ENCODE measurements around the gene SRXN1. TPM values are rescaled to one million over a fixed set of nuclear protein-coding genes. Genes with fewer than 3 reads are reported as not detected.

Gene SRXN1
- total RNA-seq, 2 experiments from 2014 or later, result 13.3 to 14.1 TPM

GRCh38 chr20:688809-689212 lies 35.8 kb upstream of the SRXN1 start:
- peaks cover 13% of the 10 kb centered on the region for H3K27me3 Mint-ChIP-seq

GRCh38 chr20:687468-688203 lies 34.6 kb upstream of the SRXN1 start:
- no peaks in the 10 kb centered on the region for H3K9me3 Mint-ChIP-seq

More at GRCh38 chr20:688809-689212, 35.8 kb upstream of the SRXN1 start:
- no peak for DNase-seq
- Mint-ChIP-seq H3K4me3 (no peak overlapping the region), H3K27ac (no peak overlapping the region), H3K9me3 (no peaks in the 10 kb centered on the region), H3K36me3 (no peaks in the 10 kb centered on the region), H3K4me1 (ENCODE audit: low read depth) (no peaks in the 10 kb centered on the region)
- POLR2A ChIA-PET, result no interaction called here
- CTCF ChIA-PET, result no interaction called here
- intact Hi-C loops (cut with micrococcal nuclease), result no loop called here

GRCh38 chr20:684676-685319 lies 31.8 kb upstream of the SRXN1 start:
- H3K4me1 Mint-ChIP-seq (ENCODE audit: low read depth), result no peaks in the 10 kb centered on the region
- intact Hi-C loops (cut with micrococcal nuclease), result no loop called here
- POLR2A ChIA-PET, result no interaction called here
- CTCF ChIA-PET, result no interaction called here
- H3K4me3 Mint-ChIP-seq, result no peak overlapping the region
- no peaks in the 10 kb centered on the region for H3K9me3 Mint-ChIP-seq
- no peak overlapping the region for H3K27ac Mint-ChIP-seq
- no peaks in the 10 kb centered on the region for H3K36me3 Mint-ChIP-seq
- peaks cover 23% of the 10 kb centered on the region for H3K27me3 Mint-ChIP-seq
- no peak for DNase-seq

More at GRCh38 chr20:687468-688203, 34.6 kb upstream of the SRXN1 start:
- H3K4me1 Mint-ChIP-seq (ENCODE audit: low read depth), result no peaks in the 10 kb centered on the region
- peaks cover 14% of the 10 kb centered on the region for H3K27me3 Mint-ChIP-seq
- CTCF ChIA-PET, result interaction anchor here (0.9 kb wide), 1 partner anchor 52 kb away, joined by 3 read pairs; no protein-coding TSS in a partner anchor
- no peak overlapping the region for H3K27ac Mint-ChIP-seq
- POLR2A ChIA-PET, result no interaction called here
- intact Hi-C loops (cut with micrococcal nuclease), result no loop called here
- no peak for DNase-seq
- H3K4me3 Mint-ChIP-seq, result no peak overlapping the region
- no peaks in the 10 kb centered on the region for H3K36me3 Mint-ChIP-seq

- no peaks in the 10 kb centered on the region for H3K36me3 Mint-ChIP-seq
- no peak overlapping the region for H3K27ac Mint-ChIP-seq
- DNase-seq, result no peak
- peaks cover 32% of the 10 kb centered on the region for H3K27me3 Mint-ChIP-seq
- intact Hi-C loops (cut with micrococcal nuclease), result no loop called here
- POLR2A ChIA-PET, result no interaction called here
- H3K4me3 Mint-ChIP-seq, result no peak overlapping the region
- H3K4me1 Mint-ChIP-seq (ENCODE audit: low read depth), result no peaks in the 10 kb centered on the region
- CTCF ChIA-PET, result interaction anchor here (1.1 kb wide), 1 partner anchor 37 kb away, joined by 3 read pairs; no protein-coding TSS in a partner anchor
- no peaks in the 10 kb centered on the region for H3K9me3 Mint-ChIP-seq
Observed at GRCh38 chr20:682123-682522, 29.1 kb upstream of the SRXN1 start.

GRCh38 chr20:680638-681187 lies 27.7 kb upstream of the SRXN1 start:
- POLR2A ChIA-PET, result interaction anchor here (0.6 kb wide), 1 partner anchor 49 kb away, joined by 3 read pairs; no protein-coding TSS in a partner anchor
- Mint-ChIP-seq H3K4me3 (no peak overlapping the region), H3K4me1 (ENCODE audit: low read depth) (peaks cover 5% of the 10 kb centered on the region), H3K27ac (no peak overlapping the region), H3K27me3 (peaks cover 37% of the 10 kb centered on the region), H3K36me3 (no peaks in the 10 kb centered on the region), H3K9me3 (no peaks in the 10 kb centered on the region)
- DNase-seq, result no peak
- intact Hi-C loops (cut with micrococcal nuclease), result no loop called here
- CTCF ChIA-PET, result interaction anchor here (1.1 kb wide), 1 partner anchor 36 kb away, joined by 3 read pairs; no protein-coding TSS in a partner anchor

- H3K27me3 Mint-ChIP-seq, result peaks cover 54% of the 10 kb centered on the region
- intact Hi-C loops (cut with micrococcal nuclease), result no loop called here
- no peak for DNase-seq
- no peak overlapping the region for H3K27ac Mint-ChIP-seq
- no peaks in the 10 kb centered on the region for H3K9me3 Mint-ChIP-seq
- POLR2A ChIA-PET, result no interaction called here
- H3K36me3 Mint-ChIP-seq, result no peaks in the 10 kb centered on the region
- no peak overlapping the region for H3K4me3 Mint-ChIP-seq
- CTCF ChIA-PET, result no interaction called here
- peaks cover 6% of the 10 kb centered on the region for H3K4me1 Mint-ChIP-seq (ENCODE audit: low read depth)
Observed at GRCh38 chr20:677957-678356, 25.0 kb upstream of the SRXN1 start.

GRCh38 chr20:676967-677366 lies 24.0 kb upstream of the SRXN1 start:
- H3K27ac Mint-ChIP-seq, result no peak overlapping the region
- H3K36me3 Mint-ChIP-seq, result no peaks in the 10 kb centered on the region
- H3K27me3 Mint-ChIP-seq, result peaks cover 59% of the 10 kb centered on the region
- no peaks in the 10 kb centered on the region for H3K9me3 Mint-ChIP-seq
- CTCF ChIA-PET, result interaction anchor here (1.9 kb wide), 1 partner anchor 9 kb away, joined by 10 read pairs; no protein-coding TSS in a partner anchor
- no peak for DNase-seq
- H3K4me1 Mint-ChIP-seq (ENCODE audit: low read depth), result peaks cover 6% of the 10 kb centered on the region
- POLR2A ChIA-PET, result no interaction called here
- intact Hi-C loops (cut with micrococcal nuclease), result no loop called here
- H3K4me3 Mint-ChIP-seq, result no peak overlapping the region

GRCh38 chr20:676315-676937 lies 23.4 kb upstream of the SRXN1 start:
- POLR2A ChIA-PET, result no interaction called here
- H3K4me1 Mint-ChIP-seq (ENCODE audit: low read depth), result peaks cover 6% of the 10 kb centered on the region
- DNase-seq, result no peak
- H3K27me3 Mint-ChIP-seq, result peaks cover 63% of the 10 kb centered on the region
- H3K27ac Mint-ChIP-seq, result no peak overlapping the region
- H3K4me3 Mint-ChIP-seq, result no peak overlapping the region
- H3K36me3 Mint-ChIP-seq, result no peaks in the 10 kb centered on the region
- intact Hi-C loops (cut with micrococcal nuclease), result no loop called here
- CTCF ChIA-PET, result interaction anchor here (0.8 to 1.9 kb wide), 2 partner anchors 9 to 31 kb away, joined by 3 to 10 read pairs; no protein-coding TSS in a partner anchor
- H3K9me3 Mint-ChIP-seq, result no peaks in the 10 kb centered on the region

- peak; percentile 75 for DNase-seq
- H3K4me1 Mint-ChIP-seq (ENCODE audit: low read depth), result peaks cover 6% of the 10 kb centered on the region
- H3K27me3 Mint-ChIP-seq, result peaks cover 66% of the 10 kb centered on the region
- H3K4me3 Mint-ChIP-seq, result no peak within 1 kb of the TSS
- H3K27ac Mint-ChIP-seq, result no peak within 1 kb of the TSS
- ChIA-PET CTCF (interaction anchor here (0.8 to 1.9 kb wide), 2 partner anchors 8 to 30 kb away, joined by 3 to 10 read pairs; no protein-coding TSS in a partner anchor), POLR2A (no interaction called here)
- intact Hi-C loops (cut with micrococcal nuclease), result no loop called here
- H3K9me3 Mint-ChIP-seq, result no peaks in the 10 kb centered on the region
- no peaks in the 10 kb centered on the region for H3K36me3 Mint-ChIP-seq
Observed at GRCh38 chr20:675453-676314, 22.7 kb upstream of the SRXN1 start, which contains the start of gene SCRT2. TSS of gene SCRT2 (minus strand) at chr20:675802. CDS start at chr20:675601, 201 bp downstream.

- peaks cover 63% of the 10 kb centered on the region for H3K27me3 Mint-ChIP-seq
- no peak for DNase-seq
- H3K36me3 Mint-ChIP-seq, result no peaks in the 10 kb centered on the region
- CTCF ChIA-PET, result no interaction called here
- no peak overlapping the region for H3K27ac Mint-ChIP-seq
- no peak overlapping the region for H3K4me3 Mint-ChIP-seq
- H3K9me3 Mint-ChIP-seq, result no peaks in the 10 kb centered on the region
- intact Hi-C loops (cut with micrococcal nuclease), result no loop called here
- POLR2A ChIA-PET, result no interaction called here
- H3K4me1 Mint-ChIP-seq (ENCODE audit: low read depth), result peaks cover 6% of the 10 kb centered on the region
Observed at GRCh38 chr20:675033-675452, 22.0 kb upstream of the SRXN1 start.

GRCh38 chr20:673603-674001 lies 20.6 kb upstream of the SRXN1 start:
- Mint-ChIP-seq H3K27me3 (peaks cover 54% of the 10 kb centered on the region), H3K9me3 (no peaks in the 10 kb centered on the region), H3K36me3 (no peaks in the 10 kb centered on the region), H3K4me1 (ENCODE audit: low read depth) (peaks cover 6% of the 10 kb centered on the region), H3K27ac (no peak overlapping the region), H3K4me3 (no peak overlapping the region)
- ChIA-PET POLR2A (no interaction called here), CTCF (interaction anchor here (0.6 kb wide), 1 partner anchor 14 kb away, joined by 3 read pairs; no protein-coding TSS in a partner anchor)
- DNase-seq, result no peak
- intact Hi-C loops (cut with micrococcal nuclease), result no loop called here
